Medulla oblongata (tissue), 1 donor: Measurements from ENCODE around the gene CLCN1.
A peak's percentile ranks its signal among the peaks of the same experiment; 100 is the strongest.
"Not testable (repeated sequence)": the region's sequence is repeated elsewhere in the genome, so short reads cannot be mapped to it uniquely, and the experiment has no call there.

Experiments
- DNase-seq: peaks from one replicate; pipeline ENCODE4 v3.0.0-alpha.2; 2015; ENCODE audit errors: extremely low spot score

Gene CLCN1

DNA sequence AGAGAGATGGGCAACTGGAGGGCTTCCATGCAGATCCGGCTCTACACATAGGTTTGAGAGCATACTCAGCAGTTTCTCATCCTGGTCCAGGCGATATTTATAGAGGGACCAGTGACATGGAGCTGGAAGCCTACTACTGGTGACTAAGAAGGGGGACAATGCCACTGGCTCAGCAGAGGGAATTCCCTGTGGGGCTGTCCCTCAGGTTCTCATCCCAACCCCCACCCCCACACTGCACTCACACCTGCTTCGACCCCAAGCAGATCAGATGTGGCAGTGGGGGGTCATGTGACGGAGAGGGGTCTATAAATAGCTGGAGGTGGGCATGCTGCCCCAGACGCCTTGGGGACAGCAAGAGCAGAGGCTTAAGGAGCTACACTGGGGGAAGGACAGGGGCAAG, at the start of gene CLCN1:
TSS of gene CLCN1 (plus strand) at position 336 of the 400 bp plus-strand sequence. CDS start 102 bp downstream, outside the sequence.
- no peak for DNase-seq

DNA sequence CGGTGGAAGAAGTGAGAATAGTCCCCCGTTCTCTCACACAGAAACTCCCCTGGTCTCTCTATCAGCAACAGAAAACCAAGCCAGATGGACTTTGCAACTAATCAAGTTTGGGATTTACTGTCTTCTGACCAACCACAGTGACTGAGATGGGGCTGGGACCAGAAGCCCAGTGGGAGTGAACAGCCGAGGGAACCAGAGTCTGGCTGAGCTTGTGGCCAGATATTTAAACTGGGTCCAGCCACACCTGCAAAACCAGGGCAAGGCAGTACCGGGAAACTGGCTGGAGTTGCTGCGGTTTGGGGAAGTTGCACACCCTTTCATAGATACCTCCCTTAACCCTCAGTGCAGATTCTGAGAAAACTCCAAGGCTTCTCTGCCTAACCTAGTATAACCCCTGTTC, 46.7 kb upstream of the CLCN1 start:
- DNase-seq, result no peak

DNA sequence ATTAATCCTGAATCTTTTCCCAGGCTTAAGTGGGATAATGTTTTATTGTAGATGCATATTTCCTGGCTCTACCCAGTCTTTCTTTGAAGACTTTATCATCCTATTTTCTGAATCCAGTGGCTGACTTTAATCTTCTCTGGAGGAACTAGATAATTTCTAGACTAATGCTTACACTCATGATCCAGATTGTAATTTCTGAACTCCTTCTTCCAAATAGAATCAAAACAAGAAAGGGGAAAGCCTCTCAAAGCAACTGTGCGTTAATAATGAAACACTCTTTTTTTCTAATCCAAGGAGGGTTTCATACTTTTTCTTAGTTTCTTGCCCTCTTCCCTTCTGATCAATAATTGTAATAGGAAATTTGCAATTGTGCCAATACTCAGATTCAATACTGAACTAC, 44.7 kb upstream of the CLCN1 start:
- no peak for DNase-seq

DNA sequence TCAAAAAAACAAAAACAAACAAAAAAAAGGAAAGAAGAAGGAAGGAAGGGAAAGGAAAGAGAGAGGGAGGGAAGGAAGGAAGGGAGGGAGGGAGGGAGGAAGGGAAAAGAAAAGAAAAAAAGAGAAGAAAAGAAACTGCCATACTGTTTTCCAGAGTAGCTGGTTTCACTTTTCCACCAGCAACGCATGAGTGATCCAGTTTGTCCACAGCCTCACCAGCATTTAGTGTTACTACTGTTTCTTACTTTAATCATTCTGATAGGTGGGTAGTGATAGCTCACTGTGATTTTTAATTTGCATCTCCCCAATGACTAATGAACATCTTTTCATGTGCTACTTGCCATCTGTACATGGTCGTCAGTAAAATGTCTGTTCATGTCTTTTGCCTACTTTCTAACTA, 43.0 kb upstream of the CLCN1 start:
- DNase-seq, result no peak

DNA sequence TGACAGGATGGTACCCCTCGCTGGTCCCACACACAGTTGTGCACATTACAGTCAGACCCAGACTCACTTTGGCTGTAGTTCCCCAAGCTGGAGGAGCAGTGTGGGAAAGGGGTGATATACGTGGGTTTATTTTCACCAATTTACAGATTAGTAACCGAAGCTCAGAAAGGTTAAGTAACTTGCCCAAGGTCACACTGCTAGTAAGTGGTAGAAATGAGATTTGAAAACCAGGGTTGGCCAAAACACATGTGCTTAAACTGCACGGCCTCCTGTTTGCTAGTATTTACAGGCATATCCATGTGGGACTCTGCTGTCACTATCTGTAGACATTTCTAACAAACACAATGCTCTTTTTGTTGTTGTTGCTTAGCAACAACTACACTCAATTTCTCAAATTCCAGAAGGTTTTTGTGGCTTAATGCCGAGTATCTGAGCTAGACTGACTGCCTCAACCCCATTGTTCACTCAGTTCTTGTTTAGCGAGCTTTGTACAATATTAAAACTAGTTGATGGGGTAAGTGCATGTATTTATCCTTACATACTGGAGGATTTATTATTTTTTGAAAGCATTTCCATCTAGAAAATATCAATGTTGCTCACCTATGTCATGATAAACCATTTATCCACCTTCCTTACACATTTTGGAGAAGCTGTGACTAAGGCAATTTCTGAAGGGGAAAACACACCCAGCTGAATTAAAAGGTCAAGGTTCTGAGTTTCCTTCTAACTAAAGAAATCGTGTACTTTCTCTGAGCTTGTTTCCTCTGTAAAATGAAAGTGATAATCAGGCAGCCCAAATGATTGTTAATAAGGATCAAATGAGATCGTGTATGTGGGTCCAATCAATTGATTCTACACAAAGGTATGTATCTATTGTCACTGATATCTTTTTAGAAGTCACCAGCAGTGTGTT, 36.5 kb upstream of the CLCN1 start:
- peak; percentile 94 for DNase-seq

DNA sequence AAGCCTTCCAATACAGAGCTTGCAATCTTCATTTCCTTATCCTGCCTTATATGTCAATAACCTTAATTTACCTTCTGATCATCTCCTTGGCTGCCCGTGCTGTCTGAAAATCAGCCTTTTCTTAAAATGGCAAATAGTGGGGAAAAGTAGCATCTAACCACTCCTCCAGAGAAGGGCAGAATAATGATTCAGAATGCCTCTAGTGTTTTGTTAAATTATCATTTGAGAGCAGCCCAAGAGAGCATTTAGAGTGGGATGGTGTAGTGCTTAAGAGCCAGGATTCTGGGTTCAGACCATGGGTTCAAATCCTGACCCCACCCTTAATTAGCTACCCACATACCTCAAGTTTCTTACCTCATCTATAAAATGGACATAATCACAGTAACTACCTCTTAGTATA, 35.8 kb upstream of the CLCN1 start:
- peak; percentile 12 for DNase-seq

DNA sequence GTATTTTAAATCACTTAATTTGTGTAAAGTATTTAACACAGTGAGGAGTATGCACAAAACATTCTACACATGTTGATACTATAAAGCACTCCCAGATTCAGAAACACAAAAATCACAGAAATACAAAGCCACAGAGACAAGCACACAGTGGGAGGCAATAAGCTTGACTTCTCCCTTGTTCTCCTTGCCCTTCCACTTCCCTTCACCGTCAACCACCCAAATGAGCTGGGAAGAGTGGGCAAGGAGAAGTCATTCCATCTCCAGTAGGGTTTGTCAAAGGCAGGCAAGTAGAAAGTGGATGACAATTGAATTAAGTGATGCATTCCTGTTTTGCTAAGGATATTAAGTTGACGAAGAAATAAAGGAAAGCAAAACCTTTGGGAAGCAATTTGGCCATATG, 35.3 kb upstream of the CLCN1 start:
- DNase-seq, result peak; percentile 29

DNA sequence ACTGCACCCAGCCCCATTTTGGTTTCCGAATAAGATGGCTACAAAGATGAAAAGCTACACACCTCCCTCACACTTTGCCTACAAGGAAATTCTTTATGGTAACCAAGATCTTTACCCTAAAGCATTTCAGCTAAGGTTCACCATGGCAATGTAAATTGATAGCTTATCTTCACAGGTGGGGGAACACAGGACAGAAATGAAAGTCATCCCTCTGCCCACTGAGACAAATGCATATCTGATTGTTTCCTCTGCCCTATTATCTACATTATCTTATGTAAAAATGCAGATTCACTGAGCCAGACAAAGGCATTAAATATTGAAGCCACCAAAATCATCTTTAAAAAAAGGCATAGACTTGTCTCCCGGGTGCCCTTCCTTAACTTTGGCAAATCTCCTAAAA, 34.4 kb upstream of the CLCN1 start:
- no peak for DNase-seq

DNA sequence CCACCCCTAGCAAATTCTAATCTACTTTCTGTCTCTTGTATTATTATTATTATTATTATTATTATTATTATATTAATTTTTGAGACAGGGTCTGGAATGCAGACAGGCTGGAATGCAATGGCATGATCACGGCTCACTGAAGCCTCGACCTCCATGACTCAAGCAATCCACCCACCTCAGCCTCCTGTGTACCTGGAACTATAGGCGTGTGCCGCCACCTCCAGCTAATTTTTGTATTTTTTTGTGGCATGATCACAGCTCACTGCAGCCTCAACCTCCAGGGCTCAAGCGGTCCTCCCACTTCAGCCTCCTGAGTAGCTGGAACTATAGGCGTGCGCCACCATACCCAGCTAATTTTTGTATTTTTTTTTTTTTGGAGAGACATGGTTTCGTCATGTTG, 33.8 kb upstream of the CLCN1 start:
- no peak for DNase-seq

DNA sequence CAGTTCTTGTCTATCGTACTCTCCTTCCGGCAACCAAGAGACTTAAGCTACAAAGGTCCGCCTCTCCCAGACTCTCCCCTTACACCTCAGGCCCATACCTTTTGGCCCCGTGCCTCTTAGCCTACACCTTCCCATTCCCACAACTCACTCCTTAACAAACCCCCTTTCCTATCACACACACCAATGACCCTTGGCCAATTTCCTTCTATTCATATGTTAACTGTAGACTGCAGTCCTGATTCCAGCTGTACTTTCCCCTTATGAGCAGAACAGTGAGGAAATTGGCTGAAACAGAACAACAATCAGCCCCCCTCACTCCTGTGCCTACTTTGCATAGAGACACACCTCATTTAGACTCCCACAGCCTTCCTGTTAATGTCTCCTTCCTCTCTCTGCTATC, 32.5 kb upstream of the CLCN1 start:
- DNase-seq, result peak; percentile 10

DNA sequence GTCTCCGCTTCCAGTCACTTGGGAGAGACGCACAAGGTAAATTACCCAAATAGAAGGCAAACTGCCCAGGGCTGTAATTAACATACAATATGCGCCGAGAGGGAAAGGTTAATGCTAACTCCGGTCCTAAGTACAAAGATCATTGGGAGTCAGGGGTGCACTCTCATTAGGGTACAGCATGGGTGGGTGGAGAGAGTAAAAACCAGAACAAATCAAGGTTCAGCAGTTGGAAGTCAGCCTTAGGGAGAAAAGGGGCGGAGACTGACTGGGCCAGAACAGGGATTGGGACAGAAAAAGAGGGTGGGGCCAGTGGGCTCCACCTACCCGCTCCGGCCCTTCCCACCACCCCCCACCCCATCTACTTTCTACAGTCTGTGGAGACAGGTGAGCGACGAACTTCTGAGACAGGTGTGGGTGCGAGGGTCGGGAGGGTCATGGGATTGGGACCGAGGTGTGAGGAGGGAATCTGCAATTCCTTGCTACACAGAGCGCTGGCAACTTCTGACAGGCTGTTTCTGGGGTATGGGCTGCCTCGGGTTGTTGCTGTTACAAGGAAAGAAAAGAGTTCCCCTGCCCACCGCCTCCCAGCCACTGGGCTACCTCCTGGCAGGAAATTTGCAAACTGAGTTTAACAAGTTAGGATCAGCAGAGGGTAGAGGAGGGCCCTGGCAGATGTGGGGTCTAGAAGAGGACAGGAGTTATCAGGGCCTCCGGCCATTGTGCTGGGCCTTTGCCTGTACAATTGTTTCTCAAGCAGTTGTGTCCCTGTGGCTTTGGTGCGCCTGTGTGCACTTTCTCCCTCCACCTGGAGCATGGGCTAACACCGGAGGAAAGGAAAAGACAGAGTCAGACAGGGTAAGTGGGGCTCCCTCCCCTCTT, 31.1 kb upstream of the CLCN1 start, which contains the start of gene TMEM139:
TSS of gene TMEM139 (plus strand) at position 368 of the 879 bp plus-strand sequence. CDS start 1,000 bp downstream, outside the sequence.
- peak; percentile 73 for DNase-seq

DNA sequence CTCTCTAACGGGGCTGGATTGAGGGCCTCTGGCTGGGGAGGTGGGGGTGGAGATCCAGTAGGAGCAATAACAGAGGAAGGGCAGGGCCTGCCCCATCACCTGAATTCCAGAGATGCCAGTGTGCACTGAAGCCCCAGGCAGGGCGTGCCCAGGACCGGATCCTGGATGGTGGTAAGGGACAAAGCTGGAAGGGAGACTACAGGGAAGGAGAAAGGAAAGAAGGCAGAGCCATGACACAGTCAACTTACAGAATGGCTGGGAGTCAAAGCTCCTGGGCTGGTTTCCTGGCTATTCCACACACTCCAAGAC, 30.5 kb upstream of the CLCN1 start:
- no peak for DNase-seq

DNA sequence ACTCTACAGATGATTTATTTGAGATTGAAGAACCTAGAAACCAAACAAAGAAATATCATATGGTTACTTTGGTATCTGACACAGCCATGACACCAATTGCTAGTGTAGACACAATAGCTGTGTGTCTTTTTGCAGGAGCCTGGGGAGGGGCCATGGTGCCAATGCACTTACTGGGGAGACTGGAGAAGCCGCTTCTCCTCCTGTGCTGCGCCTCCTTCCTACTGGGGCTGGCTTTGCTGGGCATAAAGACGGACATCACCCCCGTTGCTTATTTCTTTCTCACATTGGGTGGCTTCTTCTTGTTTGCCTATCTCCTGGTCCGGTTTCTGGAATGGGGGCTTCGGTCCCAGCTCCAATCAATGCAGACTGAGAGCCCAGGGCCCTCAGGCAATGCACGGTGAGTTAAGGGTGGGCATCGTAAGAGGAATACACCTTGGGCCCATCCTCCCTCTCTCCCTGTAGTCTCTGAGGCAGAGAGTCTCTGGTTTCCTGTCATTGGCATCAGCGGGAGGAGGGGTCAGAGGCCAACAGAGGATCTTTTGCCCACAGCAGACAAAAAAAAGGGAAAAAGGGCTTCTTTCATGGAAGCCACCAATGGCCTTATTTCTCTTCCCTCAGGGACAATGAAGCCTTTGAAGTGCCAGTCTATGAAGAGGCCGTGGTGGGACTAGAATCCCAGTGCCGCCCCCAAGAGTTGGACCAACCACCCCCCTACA, 29.9 kb upstream of the CLCN1 start:
- peak; percentile 89 for DNase-seq

DNA sequence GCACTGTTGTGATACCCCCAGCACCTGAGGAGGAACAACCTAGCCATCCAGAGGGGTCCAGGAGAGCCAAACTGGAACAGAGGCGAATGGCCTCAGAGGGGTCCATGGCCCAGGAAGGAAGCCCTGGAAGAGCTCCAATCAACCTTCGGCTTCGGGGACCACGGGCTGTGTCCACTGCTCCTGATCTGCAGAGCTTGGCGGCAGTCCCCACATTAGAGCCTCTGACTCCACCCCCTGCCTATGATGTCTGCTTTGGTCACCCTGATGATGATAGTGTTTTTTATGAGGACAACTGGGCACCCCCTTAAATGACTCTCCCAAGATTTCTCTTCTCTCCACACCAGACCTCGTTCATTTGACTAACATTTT, 29.4 kb upstream of the CLCN1 start:
- DNase-seq, result peak; percentile 70

DNA sequence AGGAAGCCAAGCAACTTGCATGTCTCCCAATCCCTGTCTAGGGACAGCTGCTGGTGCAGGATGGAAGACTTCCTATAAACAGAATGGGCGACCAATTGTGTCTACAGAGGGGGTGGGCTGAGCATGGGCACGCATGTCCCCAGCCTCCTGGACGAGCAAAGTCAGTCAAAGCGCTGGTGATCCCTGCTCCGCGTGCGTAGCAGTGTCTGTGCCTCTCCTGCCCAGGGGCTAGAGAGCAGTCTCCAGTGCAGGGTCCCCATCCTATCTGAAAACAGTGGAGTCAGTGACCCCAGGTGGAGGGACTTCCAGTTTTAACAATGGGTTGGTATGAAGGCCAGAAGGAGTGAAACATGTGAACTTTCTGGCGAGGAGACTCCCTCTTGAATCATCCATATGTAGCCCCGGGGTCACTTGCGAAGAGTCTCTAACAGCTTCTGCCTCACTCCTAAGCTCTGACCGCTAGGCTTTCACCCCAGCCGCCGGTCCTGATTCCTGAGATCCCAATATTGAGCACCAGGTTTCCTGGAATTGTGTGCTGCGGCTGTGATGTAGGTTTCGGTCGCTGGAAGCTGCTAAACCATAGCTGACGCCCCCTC, 28.5 kb upstream of the CLCN1 start:
- peak; percentile 22 for DNase-seq

DNA sequence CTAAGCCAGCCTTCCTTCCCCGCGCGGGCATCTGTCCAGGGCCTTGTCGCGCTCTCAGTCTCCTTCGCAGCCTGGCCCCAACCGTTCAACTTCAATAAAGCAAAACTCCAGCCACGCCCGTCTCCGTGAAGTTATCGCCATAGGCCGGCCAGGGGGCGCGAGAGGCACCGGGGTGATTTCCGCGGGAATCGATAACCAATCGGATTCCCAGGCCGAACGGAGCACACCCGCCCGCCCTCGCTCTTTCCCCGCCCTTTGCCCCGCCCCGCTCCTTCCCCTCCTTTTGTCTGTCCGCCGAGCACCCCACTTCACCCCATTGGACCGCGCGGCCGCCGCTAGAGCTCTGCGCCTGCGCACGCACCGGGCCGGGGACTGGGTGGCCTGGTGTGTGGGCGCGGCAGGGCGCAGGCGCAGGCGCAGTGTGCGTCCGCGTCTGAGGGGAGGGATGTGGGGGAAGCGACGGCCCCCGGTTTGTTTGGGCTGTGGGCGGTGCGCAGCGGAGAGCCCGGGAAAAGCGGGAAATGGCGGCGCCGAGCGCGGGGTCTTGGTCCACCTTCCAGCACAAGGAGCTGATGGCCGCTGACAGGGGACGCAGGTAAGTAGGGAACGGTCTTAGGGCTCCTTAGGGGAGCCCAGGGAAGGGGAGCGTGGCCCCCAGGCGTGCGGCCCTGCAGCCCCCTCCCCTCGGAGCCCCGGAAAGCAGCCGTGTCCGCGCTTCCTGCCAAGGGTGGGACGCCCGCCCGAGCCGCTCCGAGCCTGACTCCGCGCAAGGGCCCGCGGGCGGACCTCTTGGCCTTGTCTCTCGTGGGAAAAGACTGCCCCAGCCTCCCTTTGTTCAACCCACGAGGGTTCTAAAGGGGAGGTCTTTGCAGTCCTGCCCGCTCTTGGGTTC, 27.7 kb upstream of the CLCN1 start, which contains the start of gene CASP2:
TSS of gene CASP2 (plus strand) at position 417 of the 892 bp plus-strand sequence. CDS start at position 522, 105 bp downstream.
- DNase-seq, result peak; percentile 98

DNA sequence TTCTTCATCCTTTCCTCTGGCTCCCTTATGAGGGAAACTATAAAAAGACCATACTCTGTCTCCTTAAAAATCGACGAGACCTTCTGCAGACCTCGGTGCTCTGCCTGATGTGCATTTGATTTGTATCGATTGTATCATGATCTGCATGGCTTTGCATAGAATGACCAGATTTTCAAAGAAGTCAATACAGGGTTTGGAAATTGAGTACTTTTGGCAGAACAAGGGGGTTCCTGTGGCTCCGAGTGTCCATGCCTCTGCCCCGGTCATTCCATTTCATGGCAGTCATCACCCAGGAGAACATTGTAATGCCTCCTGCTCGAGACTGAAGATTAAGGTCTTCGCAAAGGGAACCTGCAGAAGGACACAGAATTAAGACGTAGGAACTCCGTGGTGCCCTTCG, 27.1 kb upstream of the CLCN1 start:
- DNase-seq, result peak; percentile 18

DNA sequence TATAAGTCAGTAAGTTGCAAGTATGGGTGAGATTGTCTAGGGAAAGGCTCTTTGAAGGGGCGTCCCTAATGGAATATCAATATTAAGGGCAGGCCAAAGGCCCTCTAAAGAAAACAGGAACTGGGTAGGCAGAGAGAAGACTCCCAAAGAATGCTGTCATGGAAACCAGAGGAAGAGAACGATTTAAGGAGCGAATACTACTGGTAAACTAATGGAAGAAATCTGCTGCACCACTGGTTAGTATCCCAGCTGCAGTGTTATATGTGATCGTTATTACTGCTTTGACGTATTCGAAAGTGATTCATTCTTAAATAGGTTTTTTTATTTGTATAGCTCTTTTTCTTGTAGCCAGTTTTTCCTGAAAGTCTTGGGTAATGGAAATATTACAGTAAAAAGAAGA, 26.5 kb upstream of the CLCN1 start:
- no peak for DNase-seq

DNA sequence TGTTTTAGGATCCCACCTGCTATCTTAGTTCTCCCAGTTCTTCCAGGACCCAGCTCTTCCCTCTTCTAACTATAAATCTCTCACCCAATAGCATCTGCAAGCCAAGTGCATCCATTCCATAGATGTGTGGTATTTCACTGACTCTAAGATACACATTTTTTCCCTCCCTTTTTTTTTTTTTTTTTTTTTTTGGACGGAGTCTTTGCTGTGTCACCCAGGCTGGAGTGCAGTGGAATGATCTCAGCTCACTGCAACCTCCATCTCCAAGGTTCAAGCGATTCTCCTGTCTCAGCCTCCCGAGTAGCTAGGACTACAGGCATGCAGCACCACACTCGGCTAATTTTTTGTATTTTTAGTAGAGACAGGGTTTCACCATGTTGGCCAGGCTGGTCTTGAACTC, 26.0 kb upstream of the CLCN1 start:
- DNase-seq, result not testable (repeated sequence)

DNA sequence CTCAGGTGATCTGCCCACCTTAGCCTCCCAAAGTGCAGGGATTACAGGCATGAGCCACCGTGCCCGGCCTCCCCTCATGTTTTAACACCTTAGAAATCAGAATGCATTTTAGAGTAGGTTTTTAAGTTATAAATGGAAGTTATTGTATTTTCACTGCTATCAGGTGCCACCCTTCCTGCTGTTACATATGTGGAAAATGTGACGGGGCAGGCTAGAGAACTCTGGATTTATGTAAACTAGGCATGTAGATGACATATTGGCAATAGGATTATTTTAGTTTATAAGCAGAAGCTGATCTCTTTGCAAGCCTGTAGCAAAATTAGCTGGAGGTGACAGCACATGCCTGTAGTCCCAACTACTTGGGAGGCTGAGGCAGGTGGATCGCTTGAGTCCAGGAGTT, 25.6 kb upstream of the CLCN1 start:
- DNase-seq, result no peak

DNA sequence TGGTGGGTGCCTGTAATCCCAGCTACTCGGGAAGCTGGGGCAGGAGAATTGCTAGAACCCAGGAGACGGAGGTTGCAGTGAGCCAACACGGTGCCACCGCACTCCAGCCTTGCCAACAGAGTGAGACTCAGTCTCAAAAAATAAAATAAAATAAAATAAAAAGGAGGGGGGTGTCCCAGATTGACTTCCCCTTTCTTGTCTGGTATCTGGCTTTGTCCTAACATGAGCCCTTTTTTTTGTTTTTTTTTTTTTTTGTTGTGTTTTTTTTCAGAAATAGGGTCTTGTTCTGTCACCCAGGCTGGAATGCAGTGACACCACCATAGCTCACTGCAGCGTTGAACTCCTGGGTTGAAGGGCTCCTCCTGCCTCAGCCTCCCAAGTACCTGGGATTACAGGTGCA, 23.0 kb upstream of the CLCN1 start:
- DNase-seq, result no peak
